GM19372 (cell line): ENCODE results near the gene ARSB.
A peak's percentile ranks its signal among the peaks of the same experiment; 100 is the strongest.

ENCODE experiments used
- ATAC-seq: cut with Tn5 transposase; IDR thresholded peaks from one replicate; pipeline ENCODE4 v1.9.1; 2021; ENCODE audit warnings: mild to moderate bottlenecking, low read depth, moderate library complexity; ENCODE audit not compliant: unreplicated experiment

Gene ARSB

GRCh38 chr5:78985116-78985724 is at the start of gene ARSB:
Gene ARSB, minus strand, starts transcription at chr5:78985310. Its CDS starts 62 bp downstream, at chr5:78985248.
- ATAC-seq, result peak; percentile 39

- ATAC-seq, result no peak
These were observed 47.7 kb upstream of the ARSB start for GRCh38 chr5:79032782-79033181.

GRCh38 chr5:79032031-79032695 is 47.1 kb upstream of the ARSB start:
- ATAC-seq, result no peak

DNA sequence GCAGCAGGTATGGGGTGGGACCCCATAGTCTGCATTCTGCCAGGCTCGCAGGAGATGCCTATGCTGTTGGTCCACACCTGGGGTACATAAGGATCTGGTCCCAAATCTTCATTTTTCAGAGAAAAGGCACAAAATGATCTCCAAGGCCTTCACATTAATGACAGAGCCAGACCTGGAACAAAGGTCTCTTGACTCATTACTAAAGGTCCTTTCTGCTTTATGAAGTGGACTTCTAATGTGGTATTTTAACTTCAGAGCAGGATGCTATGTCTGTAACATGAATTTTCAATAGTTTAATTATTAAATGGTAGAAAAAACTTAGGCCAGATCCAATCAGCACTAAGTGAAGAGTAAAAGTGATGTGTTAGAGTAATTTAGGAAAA is 46.4 kb upstream of the ARSB start:
- no peak for ATAC-seq

DNA sequence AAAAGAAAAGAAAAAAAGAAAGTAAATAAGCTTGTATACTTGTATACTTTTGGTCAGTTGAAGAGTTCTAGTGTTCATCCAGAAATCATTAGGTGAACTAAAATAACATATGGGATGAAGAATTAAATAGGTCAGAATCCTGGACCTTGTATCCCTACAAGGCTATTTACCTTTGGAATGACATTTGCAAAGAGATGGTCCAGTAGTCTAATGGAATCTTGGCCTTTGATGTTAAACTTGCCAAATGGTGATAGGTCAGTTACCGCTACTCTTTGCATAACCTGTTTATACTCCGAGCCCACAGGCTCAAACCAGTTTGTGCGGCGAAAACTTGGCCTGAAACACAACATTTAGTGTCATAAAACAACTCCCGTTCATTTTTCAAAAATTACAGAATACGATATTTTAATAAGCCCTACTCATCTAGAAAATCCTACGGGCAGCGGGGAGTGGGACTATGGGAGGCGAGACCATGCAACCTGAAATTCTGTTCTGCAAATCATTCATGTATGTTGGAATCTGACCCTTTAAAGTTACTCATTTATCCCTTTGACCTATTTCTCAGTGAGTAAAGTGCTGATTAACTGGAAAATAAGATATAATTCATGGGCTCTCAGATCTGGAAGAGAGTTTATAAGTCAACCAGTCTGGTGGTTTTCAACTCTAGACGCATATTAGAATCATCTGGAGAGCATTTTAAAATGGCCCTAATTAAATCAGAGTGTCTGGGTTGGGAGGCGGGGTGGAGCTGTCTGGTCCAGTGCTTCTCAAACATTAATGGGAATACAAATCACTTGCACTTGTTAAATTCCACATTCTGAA is 45.8 kb upstream of the ARSB start:
- no peak for ATAC-seq

GRCh38 chr5:79025054-79025472 is 40.0 kb upstream of the ARSB start:
- no peak for ATAC-seq

DNA sequence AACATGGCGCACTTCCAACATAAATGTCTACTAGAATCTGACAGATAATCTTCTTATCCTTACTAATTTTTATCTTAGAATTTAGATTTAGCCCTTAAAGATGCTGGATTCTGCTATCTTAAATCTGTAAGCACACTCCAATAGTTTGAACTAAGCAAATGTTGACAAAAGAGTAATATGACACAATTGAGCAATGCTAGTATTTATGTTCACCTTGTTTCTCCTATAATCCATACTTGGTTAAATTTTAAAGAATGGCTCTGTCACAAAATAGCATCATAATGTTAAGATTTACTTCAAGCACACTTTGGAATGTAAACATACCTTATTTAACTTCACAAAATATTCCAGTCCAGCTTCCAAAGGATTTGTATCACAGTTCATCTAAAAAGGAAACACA is 38.8 kb upstream of the ARSB start:
- ATAC-seq, result no peak

DNA sequence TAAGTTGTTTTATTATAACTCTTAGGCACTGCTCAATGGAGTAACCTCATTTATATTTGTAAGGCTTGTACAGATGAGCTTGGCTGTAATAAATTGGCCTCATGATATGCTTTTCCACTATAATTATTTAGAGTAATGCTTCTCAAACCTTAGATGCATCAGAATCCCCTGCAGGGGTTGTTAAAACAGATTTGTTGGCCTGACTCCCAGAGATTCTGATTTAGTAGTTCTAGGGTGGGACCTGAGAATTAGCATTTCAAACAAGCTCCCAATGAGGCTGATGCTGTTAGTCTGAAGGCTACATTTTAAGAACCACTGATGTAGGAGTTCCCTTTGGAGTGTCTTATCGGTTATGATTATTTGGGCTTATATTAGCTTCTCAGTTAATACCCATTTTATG is 38.2 kb upstream of the ARSB start:
- no peak for ATAC-seq

DNA sequence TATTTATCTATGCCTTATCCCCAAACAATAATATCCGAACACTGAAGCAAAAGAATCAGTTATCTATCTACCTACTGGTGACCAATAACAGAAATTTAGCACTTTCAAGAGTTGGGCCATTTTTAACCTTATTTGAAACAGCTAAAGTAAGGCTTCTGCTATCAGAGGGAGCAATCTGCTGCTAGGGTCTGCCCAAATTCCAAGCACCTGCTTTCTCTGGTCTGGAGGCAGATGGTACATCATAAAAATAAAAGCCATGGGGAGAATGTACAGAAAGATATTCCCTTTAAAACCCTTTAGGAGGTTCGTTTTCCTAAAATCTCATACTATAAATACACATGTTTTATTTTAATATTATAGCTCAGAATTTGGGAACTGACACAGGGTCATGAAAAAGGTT is 37.7 kb upstream of the ARSB start:
- no peak for ATAC-seq

DNA sequence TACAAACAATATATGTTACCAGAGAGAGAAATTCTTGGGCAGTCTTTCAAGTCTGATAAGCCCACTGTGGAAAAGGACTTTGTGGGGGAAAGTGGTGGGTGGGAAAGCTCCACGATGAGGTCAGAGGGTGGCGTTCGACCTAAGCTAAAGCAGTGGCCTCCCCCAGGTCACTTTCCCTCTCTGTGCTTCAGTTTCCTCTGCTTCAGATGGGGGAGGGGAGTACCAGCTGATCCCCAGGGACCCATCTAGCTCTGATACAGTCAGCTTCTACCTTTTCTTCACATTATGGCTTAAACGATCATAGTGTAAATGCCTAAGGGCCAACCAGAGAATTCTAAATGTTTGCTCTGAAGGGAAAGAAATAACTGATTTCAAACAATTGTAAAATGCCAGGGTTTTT is 36.6 kb upstream of the ARSB start:
- no peak for ATAC-seq

DNA sequence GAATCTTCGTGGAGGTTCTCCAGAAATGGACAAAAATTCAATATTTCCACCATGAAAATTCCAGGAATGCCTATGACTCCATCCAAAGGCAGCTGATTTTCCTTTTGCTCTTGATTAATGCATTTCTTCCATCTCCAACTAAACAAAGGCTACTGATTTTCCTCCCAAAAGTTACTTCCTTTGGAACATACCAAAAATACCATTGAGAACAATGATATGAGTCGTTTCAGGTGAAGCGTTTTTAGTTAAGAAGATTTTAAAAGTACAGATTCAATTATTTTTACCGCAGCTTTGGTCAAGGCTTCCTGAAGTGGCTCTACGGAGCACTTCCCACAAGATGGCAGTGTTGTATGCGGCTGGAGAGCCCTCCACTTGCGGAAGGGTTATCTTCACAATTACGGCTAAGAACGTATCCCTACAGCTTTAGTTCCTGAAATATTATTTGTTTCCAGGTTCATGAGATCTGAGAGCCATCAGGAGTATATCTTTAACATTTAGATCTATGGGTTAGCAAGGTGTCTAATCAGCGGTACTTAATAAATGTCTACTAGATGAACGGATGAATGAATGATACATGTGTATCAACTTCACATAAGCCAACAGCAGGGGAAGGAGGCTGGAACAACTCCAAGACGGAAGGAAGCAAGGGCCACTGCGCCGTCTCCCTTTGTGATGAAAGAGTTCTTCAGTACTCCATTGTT is 35.9 kb upstream of the ARSB start:
- no peak for ATAC-seq

DNA sequence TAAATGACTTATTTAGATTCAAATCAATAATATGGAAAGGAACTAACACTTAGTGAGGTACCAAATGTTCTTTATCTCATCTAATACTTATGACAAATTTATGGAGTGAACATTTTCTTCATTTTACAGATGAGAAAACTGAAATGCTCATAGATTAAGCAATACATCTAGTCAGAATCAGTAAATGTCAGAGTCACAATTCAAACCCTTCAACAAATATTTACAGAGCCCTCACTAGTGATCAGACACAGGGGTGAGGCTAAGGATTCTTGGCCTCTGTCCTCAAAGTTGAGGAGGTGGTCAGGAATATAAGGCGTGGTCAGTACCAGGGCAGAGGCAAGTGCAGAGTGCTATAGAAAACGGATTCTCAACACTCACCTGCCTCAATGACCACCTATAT is 29.5 kb upstream of the ARSB start:
- no peak for ATAC-seq

DNA sequence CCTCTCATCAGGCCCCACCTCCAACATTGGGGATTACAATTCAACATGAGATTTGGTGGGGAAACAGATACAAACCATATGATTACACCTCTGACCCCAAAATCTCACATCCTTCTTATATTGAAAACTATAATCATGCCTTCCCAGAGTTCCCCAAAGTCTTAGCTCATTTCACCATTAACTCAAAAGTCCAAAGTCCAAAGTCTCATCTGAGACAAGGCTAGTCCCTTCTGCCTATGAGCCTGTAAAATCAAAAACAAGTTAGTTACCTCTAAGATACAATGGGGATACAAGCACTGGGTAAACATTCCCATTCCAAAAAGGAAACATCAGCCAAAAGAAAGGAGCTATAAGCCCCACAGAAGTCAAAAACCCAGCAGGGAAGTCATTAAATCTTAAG is 26.8 kb upstream of the ARSB start:
- no peak for ATAC-seq

DNA sequence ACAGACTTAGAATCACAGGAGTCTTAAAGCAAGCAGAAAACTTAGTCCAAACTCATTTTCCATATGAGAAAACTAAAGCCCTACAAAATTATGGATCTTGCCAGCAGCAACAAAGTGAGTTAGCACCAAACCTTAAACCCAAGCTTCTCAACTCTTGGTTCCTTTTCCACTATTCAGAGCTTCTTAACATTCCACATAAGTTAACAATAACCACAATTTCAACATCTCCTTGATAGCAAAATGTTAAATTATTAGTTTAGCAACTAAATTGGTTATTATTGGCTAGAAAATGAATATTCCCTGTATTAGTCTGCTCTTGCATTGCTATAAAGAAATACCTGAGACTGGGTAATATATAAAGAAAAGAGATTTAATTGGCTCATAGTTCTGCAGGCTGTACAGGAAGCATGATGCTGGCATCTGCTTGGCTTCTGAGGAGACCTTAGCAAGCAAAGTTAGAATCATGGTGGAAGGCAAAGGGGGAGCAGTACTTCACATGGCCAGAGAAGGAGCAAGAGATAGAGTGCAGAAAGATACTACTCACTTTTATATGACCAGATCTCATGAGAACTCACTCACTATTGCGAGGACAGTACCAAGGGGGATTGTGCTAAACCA is 26.2 kb upstream of the ARSB start:
- ATAC-seq, result no peak

GRCh38 chr5:79008362-79008761 is 23.3 kb upstream of the ARSB start:
- ATAC-seq, result no peak

GRCh38 chr5:79007872-79008271 is 22.8 kb upstream of the ARSB start:
- ATAC-seq, result no peak

DNA sequence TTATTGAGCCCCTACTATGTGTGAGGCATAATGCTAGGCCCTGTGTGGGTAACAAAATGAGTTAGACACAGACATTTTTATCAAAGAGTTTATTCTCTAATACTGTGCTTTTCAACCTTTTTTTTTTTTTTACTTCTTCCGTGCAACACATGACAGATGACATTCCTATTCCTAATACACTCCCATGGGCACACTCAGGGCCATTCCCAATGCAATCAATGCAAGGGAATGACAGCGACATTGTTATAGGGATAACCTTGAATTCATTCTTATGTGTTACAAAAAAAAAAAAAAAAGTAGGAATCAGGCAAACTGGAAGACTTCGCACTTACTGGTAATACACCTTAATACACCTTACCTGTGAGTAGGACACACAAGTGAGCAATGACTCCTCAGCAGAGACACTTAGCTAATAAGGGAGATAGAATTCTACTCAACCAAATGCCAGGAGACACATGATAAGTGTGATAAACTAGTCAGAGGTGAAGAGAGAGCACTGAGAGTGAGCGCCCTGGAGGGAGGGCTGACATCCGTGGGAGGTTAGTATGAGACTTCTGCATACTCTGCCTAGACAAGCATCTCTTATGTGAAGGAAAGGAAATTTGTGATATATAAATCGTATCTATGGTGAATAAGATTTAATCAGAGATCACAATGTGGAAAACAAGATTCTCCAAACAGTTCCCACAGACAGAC is 21.0 kb upstream of the ARSB start:
- ATAC-seq, result no peak

- no peak for ATAC-seq
These were observed 20.0 kb upstream of the ARSB start for GRCh38 chr5:79005151-79005550.

GRCh38 chr5:79002374-79002773 is 17.3 kb upstream of the ARSB start:
- ATAC-seq, result no peak

GRCh38 chr5:79001471-79001870 is 16.4 kb upstream of the ARSB start:
- no peak for ATAC-seq
